ENCODE results near the gene BBLN. TPM values are rescaled to one million over a fixed set of nuclear protein-coding genes. Genes with fewer than 3 reads are reported as not detected.

The BBLN gene
- total RNA-seq, 1 experiment from 2014 or later: 74.9 TPM

DNA sequence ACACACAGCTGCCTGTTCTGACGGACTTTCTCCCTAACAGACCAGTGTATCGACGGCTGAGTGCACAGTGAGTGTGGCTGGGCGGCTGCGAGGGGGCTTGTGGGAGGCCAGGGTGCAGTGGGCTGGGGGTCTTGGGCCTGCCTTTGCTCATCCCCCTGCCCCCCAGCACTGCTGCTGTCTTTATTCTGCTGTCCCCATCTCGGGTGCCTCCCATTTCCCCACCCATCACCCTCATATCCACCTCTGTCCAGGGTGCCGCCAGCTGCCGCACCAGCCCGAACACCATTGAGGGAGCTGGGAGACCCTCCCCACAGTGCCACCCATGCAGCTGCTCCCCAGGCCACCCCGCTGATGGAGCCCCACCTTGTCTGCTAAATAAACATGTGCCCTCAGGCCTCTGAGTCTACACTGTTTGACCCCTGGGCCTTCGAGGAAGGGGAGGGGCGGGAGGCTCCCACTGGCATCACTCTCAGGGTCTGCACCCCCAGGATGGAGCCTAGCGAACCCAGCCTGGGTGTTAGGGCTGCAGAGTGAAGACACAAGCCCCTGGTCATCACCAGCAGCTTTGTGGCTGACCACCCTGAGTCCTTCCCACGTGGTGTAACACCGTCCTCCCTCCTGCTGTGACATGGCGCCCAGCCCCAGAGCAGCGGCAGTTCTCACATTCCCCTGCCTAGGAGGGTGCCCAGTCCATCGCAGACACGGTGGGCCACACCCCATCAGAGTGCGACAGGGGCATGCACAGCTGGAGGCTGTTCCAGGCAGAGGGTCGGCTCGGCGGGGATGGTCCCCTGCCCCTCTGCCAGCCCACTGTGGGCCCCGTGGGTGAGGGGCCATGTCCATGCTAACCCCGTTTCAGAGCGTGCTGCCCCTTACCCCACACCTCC lies 6.8 kb upstream of the BBLN start:
- Mint-ChIP-seq H3K36me3 (ENCODE audit: insufficient read depth in 1 of 3, low read depth in 3 of 3) (no peaks in the 10 kb centered on the region), H3K4me1 (peaks cover 7 to 15% of the 10 kb centered on the region in 2 experiments), H3K4me3 (no peak overlapping the region), H3K27me3 (ENCODE audit: low read depth) (peaks cover 10% of the 10 kb centered on the region), H3K9me3 (no peaks in the 10 kb centered on the region), H3K27ac (no peak overlapping the region; a peak in 1 of 7 replicates)
- Histone ChIP-seq H3K9me3 (ENCODE audit: control insufficient read depth, low read depth, low read length) (no peaks in the 10 kb centered on the region), H3K14ac (ENCODE audit: insufficient read depth, low read length) (no peak overlapping the region), H4K91ac (ENCODE audit: insufficient read length, low read depth, low read length) (no peak overlapping the region), H3K18ac (ENCODE audit: insufficient read length, low read depth, low read length) (no peak overlapping the region), H2BK20ac (ENCODE audit: low read depth, low read length, poor library complexity, severe bottlenecking) (no peak overlapping the region), H3K23ac (ENCODE audit: insufficient read length, low read depth, low read length) (no peak overlapping the region), H3K27me3 (ENCODE audit: insufficient read depth, low read length) (no peaks in the 10 kb centered on the region), H2BK5ac (ENCODE audit: insufficient read length, low read length) (no peak overlapping the region), H4K20me1 (ENCODE audit: control insufficient read depth, insufficient read depth, insufficient read length) (no peaks in the 10 kb centered on the region), H3K9ac (ENCODE audit: extremely low read depth, insufficient read length, low read length) (no peak overlapping the region), H3K4me2 (ENCODE audit: insufficient read depth, insufficient read length, low read length) (no peak overlapping the region), H3K56ac (ENCODE audit: insufficient read length, low read depth, low read length) (no peak overlapping the region), H3K4ac (ENCODE audit: low read depth, low read length) (no peak overlapping the region), H2BK120ac (ENCODE audit: low read depth, low read length, poor library complexity, severe bottlenecking) (no peak overlapping the region), H2AFZ (ENCODE audit: low read length) (no peak overlapping the region), H3K27ac (ENCODE audit: insufficient read length, low read depth, low read length) (no peak overlapping the region), H3K23me2 (ENCODE audit: insufficient read length, low read depth, low read length, poor library complexity, severe bottlenecking) (no peaks in the 10 kb centered on the region), H3K79me2 (ENCODE audit: insufficient read depth, low read length) (no peaks in the 10 kb centered on the region), H4K8ac (replicated peaks; ENCODE audit: insufficient read length, low read depth, low read length) (no peak overlapping the region), H3T11ph (ENCODE audit: low read length) (no peak overlapping the region), H3K79me1 (ENCODE audit: insufficient read depth, low read depth, low read length, poor library complexity, severe bottlenecking) (no peaks in the 10 kb centered on the region), H4K5ac (ENCODE audit: insufficient read length, low read depth, low read length) (no peak overlapping the region), H2AK5ac (ENCODE audit: insufficient read length, low read length) (no peak overlapping the region), H2BK12ac (ENCODE audit: insufficient read length, low read depth, low read length) (no peak overlapping the region), H2BK15ac (ENCODE audit: low read depth, low read length) (no peak overlapping the region), H3K4me1 (ENCODE audit: insufficient read depth, low read length) (no peaks in the 10 kb centered on the region)
- WGBS (ENCODE audit: extremely low coverage, insufficient read length, low lambda C conversion rate): no CpG with 5 or more reads among the region's 26 CpGs
- DNase-seq: peak; percentile 26
- TF ChIP-seq, protein P1, sequence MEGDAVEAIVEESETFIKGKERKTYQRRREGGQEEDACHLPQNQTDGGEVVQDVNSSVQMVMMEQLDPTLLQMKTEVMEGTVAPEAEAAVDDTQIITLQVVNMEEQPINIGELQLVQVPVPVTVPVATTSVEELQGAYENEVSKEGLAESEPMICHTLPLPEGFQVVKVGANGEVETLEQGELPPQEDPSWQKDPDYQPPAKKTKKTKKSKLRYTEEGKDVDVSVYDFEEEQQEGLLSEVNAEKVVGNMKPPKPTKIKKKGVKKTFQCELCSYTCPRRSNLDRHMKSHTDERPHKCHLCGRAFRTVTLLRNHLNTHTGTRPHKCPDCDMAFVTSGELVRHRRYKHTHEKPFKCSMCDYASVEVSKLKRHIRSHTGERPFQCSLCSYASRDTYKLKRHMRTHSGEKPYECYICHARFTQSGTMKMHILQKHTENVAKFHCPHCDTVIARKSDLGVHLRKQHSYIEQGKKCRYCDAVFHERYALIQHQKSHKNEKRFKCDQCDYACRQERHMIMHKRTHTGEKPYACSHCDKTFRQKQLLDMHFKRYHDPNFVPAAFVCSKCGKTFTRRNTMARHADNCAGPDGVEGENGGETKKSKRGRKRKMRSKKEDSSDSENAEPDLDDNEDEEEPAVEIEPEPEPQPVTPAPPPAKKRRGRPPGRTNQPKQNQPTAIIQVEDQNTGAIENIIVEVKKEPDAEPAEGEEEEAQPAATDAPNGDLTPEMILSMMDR (conservative IDR thresholded peaks at IDR 0.05): no peak
